Measurements from ENCODE around the gene SSRP1.

SSRP1 gene

GRCh38 chr11:57348636-57349313, 13.1 kb upstream of the SSRP1 start:
- H4K20me1 ChIP-seq (ENCODE audit: control insufficient read depth, insufficient read depth, low read depth, low read length) = no peaks in the 10 kb centered on the region
- no peak overlapping the region for H3K27ac ChIP-seq (ENCODE audit: low read depth, low read length)
- H3K4me1 ChIP-seq (ENCODE audit: control insufficient read depth, low read length) = peaks cover 6% of the 10 kb centered on the region; the same call in 1 of the 2 replicates
- no peaks in the 10 kb centered on the region for H3K9me3 ChIP-seq (ENCODE audit: control insufficient read depth, insufficient read depth, low read length)
- H3K9me2 ChIP-seq (replicated peaks; ENCODE audit: control insufficient read depth, low read length) = no peaks in the 10 kb centered on the region
- H3K79me2 ChIP-seq (ENCODE audit: control insufficient read depth, low read length) = no peaks in the 10 kb centered on the region
- no peak overlapping the region for H3K4me3 ChIP-seq (ENCODE audit: low read length)
- no peaks in the 10 kb centered on the region for H3F3A ChIP-seq (ENCODE audit: control insufficient read depth, insufficient read depth)
- 0 out of 2 replicates have a peak, but pooled peaks cover 2% of the 10 kb centered on the region for H3K27me3 ChIP-seq (ENCODE audit: control insufficient read depth, low read length)
- H3K36me3 ChIP-seq (ENCODE audit: control insufficient read depth, low read length) = no peaks in the 10 kb centered on the region
- H3K4me2 ChIP-seq (ENCODE audit: low read length) = no peak overlapping the region
- TF ChIP-seq, protein P1, sequence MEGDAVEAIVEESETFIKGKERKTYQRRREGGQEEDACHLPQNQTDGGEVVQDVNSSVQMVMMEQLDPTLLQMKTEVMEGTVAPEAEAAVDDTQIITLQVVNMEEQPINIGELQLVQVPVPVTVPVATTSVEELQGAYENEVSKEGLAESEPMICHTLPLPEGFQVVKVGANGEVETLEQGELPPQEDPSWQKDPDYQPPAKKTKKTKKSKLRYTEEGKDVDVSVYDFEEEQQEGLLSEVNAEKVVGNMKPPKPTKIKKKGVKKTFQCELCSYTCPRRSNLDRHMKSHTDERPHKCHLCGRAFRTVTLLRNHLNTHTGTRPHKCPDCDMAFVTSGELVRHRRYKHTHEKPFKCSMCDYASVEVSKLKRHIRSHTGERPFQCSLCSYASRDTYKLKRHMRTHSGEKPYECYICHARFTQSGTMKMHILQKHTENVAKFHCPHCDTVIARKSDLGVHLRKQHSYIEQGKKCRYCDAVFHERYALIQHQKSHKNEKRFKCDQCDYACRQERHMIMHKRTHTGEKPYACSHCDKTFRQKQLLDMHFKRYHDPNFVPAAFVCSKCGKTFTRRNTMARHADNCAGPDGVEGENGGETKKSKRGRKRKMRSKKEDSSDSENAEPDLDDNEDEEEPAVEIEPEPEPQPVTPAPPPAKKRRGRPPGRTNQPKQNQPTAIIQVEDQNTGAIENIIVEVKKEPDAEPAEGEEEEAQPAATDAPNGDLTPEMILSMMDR (IDR thresholded peaks at IDR 0.05; ENCODE audit: low read depth, low read length, poor library complexity, severe bottlenecking) = no peak
- no peak for TF ChIP-seq EZH2phosphoT487 (IDR thresholded peaks at IDR 0.05; ENCODE audit: borderline replicate concordance, low read length)

DNA sequence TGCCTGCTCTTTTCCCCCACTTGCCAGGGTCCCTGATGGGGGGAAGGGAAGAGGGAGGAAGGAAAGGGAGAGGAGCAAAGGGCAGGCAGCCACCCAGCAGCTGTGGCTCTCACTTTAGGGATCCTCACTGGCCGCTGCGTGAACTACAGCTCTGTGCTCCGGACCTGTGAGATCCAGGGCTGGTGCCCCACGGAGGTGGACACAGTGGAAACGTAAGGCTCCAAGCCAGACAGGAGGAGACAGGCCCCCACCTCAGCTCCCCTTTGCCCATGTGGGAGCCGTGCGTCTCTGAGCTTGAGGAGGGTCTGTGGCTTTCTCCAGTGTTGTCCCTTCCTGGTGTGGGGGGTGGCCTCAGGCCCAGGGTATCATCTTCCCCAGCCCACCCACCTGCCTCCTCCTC, 12.4 kb upstream of the SSRP1 start:
- Histone ChIP-seq H3K4me2 (ENCODE audit: low read length) (no peak overlapping the region), H3K9me2 (replicated peaks; ENCODE audit: control insufficient read depth, low read length) (no peaks in the 10 kb centered on the region), H3K79me2 (ENCODE audit: control insufficient read depth, low read length) (no peaks in the 10 kb centered on the region), H3K36me3 (ENCODE audit: control insufficient read depth, low read length) (no peaks in the 10 kb centered on the region), H3K27me3 (ENCODE audit: control insufficient read depth, low read length) (0 out of 2 replicates have a peak, but pooled peaks cover 2% of the 10 kb centered on the region), H3K4me3 (ENCODE audit: low read length) (no peak overlapping the region), H4K20me1 (ENCODE audit: control insufficient read depth, insufficient read depth, low read depth, low read length) (no peaks in the 10 kb centered on the region), H3K4me1 (ENCODE audit: control insufficient read depth, low read length) (peaks cover 6% of the 10 kb centered on the region; the same call in 1 of the 2 replicates), H3K27ac (ENCODE audit: low read depth, low read length) (no peak overlapping the region), H3K9me3 (ENCODE audit: control insufficient read depth, insufficient read depth, low read length) (no peaks in the 10 kb centered on the region), H3F3A (ENCODE audit: control insufficient read depth, insufficient read depth) (no peaks in the 10 kb centered on the region)
- TF ChIP-seq, protein P1 (IDR thresholded peaks at IDR 0.05; ENCODE audit: low read depth, low read length, poor library complexity, severe bottlenecking) = no peak
- TF ChIP-seq EZH2phosphoT487 (IDR thresholded peaks at IDR 0.05; ENCODE audit: borderline replicate concordance, low read length) = no peak

DNA sequence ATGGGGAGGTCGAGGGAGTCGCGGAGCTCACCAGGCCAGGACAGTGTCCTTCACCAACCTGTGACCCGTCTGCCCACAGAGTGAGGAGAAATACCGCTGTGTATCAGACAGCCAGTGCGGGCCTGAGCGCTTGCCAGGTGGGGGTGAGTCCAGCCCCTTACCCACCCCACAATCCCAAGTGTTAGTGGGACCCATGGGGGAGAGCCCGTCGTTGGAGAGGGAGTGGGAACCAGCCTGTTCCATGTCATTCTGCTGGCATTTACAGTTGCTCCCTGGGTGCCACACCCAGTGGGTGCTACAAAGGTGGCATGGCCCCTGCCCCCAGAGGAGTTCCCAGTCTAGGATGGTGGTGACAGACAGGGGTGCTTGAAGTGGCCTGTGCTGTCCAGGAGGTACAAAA, 11.6 kb upstream of the SSRP1 start:
- H4K20me1 ChIP-seq (ENCODE audit: control insufficient read depth, insufficient read depth, low read depth, low read length) = no peaks in the 10 kb centered on the region
- H3K79me2 ChIP-seq (ENCODE audit: control insufficient read depth, low read length) = no peaks in the 10 kb centered on the region
- no peaks in the 10 kb centered on the region for H3K9me3 ChIP-seq (ENCODE audit: control insufficient read depth, insufficient read depth, low read length)
- H3K4me2 ChIP-seq (ENCODE audit: low read length) = no peak overlapping the region
- H3K27ac ChIP-seq (ENCODE audit: low read depth, low read length) = no peak overlapping the region
- no peaks in the 10 kb centered on the region for H3K36me3 ChIP-seq (ENCODE audit: control insufficient read depth, low read length)
- H3K9me2 ChIP-seq (replicated peaks; ENCODE audit: control insufficient read depth, low read length) = no peaks in the 10 kb centered on the region
- no peaks in the 10 kb centered on the region for H3F3A ChIP-seq (ENCODE audit: control insufficient read depth, insufficient read depth)
- H3K27me3 ChIP-seq (ENCODE audit: control insufficient read depth, low read length) = 0 out of 2 replicates have a peak, but pooled peaks cover 2% of the 10 kb centered on the region
- peaks cover 6% of the 10 kb centered on the region; the same call in 1 of the 2 replicates for H3K4me1 ChIP-seq (ENCODE audit: control insufficient read depth, low read length)
- H3K4me3 ChIP-seq (ENCODE audit: low read length) = no peak overlapping the region
- TF ChIP-seq EZH2phosphoT487 (IDR thresholded peaks at IDR 0.05; ENCODE audit: borderline replicate concordance, low read length) = no peak
- TF ChIP-seq, protein P1 (IDR thresholded peaks at IDR 0.05; ENCODE audit: low read depth, low read length, poor library complexity, severe bottlenecking) = no peak

Data from DOHH2 (cell line).